BLaER1 (cell line): ENCODE results near the gene PDXK.
A peak's percentile ranks its signal among the peaks of the same experiment; 100 is the strongest.

Source experiments
- H3K27ac ChIP-seq: shearing (Covaris generic); formaldehyde crosslinking; 2 replicates; pipeline ENCODE4 v1.8.1; 2022
- H3K27me3 ChIP-seq: shearing (Covaris generic); formaldehyde crosslinking; 2 replicates; pipeline ENCODE4 v1.8.1; 2022
- H3K36me3 ChIP-seq: shearing (Covaris generic); formaldehyde crosslinking; 2 replicates; pipeline ENCODE4 v1.8.1; 2022
- H3K4me1 ChIP-seq: shearing (Covaris generic); formaldehyde crosslinking; 2 replicates; pipeline ENCODE4 v1.8.1; 2022
- H3K4me2 ChIP-seq: shearing (Covaris generic); formaldehyde crosslinking; 2 replicates; pipeline ENCODE4 v1.8.1; 2022
- H3K4me3 ChIP-seq: shearing (Covaris generic); formaldehyde crosslinking; 2 replicates; pipeline ENCODE4 v1.8.1; 2022
- H3K9ac ChIP-seq: shearing (Covaris generic); formaldehyde crosslinking; 2 replicates; pipeline ENCODE4 v1.8.1; 2022
- H3K9me3 ChIP-seq: shearing (Covaris generic); formaldehyde crosslinking; 2 replicates; pipeline ENCODE4 v1.8.1; 2022
- H4K20me1 ChIP-seq: shearing (Covaris generic); formaldehyde crosslinking; 2 replicates; pipeline ENCODE4 v1.8.1; 2022
- Cebpa-rat ChIP-seq: shearing (Covaris generic); IDR thresholded peaks from 2 replicates; pipeline ENCODE4 v1.8.1; 2022

The PDXK gene

GRCh38 chr21:43769325-43769958 lies 50.5 kb downstream of the PDXK start:
- Histone ChIP-seq H3K36me3 (peaks cover 22% of the 10 kb centered on the region), H3K4me2 (no peak overlapping the region), H3K9me3 (0 out of 2 replicates have a peak, but pooled peaks cover 8% of the 10 kb centered on the region), H4K20me1 (peaks cover 17% of the 10 kb centered on the region), H3K27ac (no peak overlapping the region), H3K9ac (no peak overlapping the region), H3K4me3 (no peak overlapping the region), H3K27me3 (no peaks in the 10 kb centered on the region), H3K4me1 (peaks cover 46% of the 10 kb centered on the region)
- TF ChIP-seq Cebpa-rat = no peak

DNA sequence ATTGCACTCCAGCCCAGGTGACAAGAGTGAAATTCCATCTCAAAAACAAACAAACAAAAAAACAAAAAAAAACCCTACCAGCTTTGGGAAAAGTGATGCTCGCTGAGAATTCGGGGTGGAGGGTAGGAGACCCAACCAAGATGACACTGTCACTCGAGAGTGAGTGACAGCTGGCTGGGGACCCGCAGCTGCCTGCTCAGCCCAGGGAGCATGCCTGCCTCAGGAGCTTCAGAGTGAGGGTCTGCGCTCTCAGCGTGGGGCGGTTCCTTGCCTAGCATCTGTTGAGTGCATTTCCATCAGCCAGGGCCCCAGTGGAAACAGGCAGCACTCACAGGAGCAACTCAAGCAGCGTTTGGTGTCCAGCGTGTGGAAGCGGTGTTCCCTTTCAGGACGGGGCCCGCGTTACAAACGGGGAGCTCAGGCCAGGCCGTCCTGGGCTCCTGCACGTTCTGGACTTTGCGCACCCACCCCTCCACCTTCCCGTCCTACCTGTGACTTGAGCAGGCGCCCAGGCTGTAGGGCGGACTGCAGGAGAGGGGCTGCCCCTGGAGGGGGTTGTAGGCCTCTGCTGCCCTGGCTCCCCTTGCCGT lies 51.2 kb downstream of the PDXK start:
- no peak overlapping the region for H3K9ac ChIP-seq
- H3K9me3 ChIP-seq = 0 out of 2 replicates have a peak, but pooled peaks cover 8% of the 10 kb centered on the region
- peaks cover 24% of the 10 kb centered on the region for H4K20me1 ChIP-seq
- H3K4me2 ChIP-seq = peak overlapping the region; percentile 90
- H3K4me3 ChIP-seq = no peak overlapping the region
- TF ChIP-seq Cebpa-rat = no peak
- H3K36me3 ChIP-seq = peaks cover 23% of the 10 kb centered on the region
- H3K27ac ChIP-seq = no peak overlapping the region
- peaks cover 52% of the 10 kb centered on the region for H3K4me1 ChIP-seq
- no peaks in the 10 kb centered on the region for H3K27me3 ChIP-seq

DNA sequence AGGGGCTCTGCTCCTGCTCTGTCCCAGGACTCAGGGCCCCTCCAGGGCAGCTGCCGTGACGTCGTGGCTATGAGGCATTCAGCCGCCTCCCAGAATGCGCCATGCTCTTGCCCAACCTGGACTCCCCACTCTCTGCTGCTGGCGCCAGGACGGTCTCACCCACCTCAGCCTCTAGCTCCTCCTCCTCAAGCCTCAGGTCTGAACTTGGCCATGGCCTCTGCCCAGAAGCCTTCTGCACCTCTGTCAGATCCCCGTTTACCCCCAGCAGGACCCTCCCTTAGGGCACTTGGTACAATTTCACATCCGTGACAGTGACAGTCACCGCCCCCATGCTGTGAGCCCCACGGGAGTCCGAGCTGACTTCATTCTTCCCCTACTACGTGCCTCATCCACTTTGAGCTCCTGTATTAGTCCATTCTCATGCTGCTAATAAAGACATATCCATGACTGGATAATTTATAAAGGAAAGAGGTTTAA lies 52.3 kb downstream of the PDXK start:
- peaks cover 58% of the 10 kb centered on the region for H3K4me1 ChIP-seq
- no peak for TF ChIP-seq Cebpa-rat

GRCh38 chr21:43771698-43772424 lies 52.9 kb downstream of the PDXK start:
- Histone ChIP-seq H3K36me3 (peaks cover 23% of the 10 kb centered on the region), H3K27ac (0 out of 2 replicates have a peak overlapping the region, but pooled peaks have one; percentile 49), H3K9me3 (0 out of 2 replicates have a peak, but pooled peaks cover 8% of the 10 kb centered on the region), H3K4me3 (no peak overlapping the region), H4K20me1 (peaks cover 32% of the 10 kb centered on the region), H3K4me2 (peak overlapping the region; percentile 90), H3K4me1 (peaks cover 58% of the 10 kb centered on the region), H3K9ac (no peak overlapping the region), H3K27me3 (no peaks in the 10 kb centered on the region)
- TF ChIP-seq Cebpa-rat = no peak

More for the DNA sequence above, 52.3 kb downstream of the PDXK start:
- Histone ChIP-seq H3K36me3 (peaks cover 23% of the 10 kb centered on the region), H3K4me3 (no peak overlapping the region), H3K27ac (peak overlapping the region; percentile 49), H3K27me3 (no peaks in the 10 kb centered on the region), H3K9me3 (0 out of 2 replicates have a peak, but pooled peaks cover 8% of the 10 kb centered on the region), H3K4me2 (peak overlapping the region; percentile 90), H4K20me1 (peaks cover 32% of the 10 kb centered on the region), H3K9ac (no peak overlapping the region)

DNA sequence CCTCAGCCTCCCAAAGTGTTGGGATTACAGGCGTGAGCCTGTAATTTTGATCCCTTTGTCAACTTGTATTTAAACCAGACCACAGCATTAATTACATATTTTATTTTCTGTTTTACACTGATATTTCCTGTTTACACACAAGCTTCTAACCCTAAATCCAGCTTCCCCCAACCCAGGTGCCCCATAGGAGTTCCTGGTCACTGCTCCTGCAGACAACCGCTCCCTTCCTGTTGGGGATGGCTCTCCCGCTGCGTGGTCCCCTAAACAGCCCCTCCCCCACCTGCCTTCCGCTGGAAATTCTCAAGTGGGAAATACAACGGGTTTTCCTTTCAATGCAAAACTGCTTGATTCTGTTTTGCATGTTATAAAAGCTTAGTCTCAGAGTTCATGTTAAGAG lies 53.5 kb downstream of the PDXK start:
- Histone ChIP-seq H3K36me3 (peaks cover 23% of the 10 kb centered on the region), H3K27me3 (no peaks in the 10 kb centered on the region), H4K20me1 (peaks cover 32% of the 10 kb centered on the region), H3K4me2 (peak overlapping the region; percentile 90), H3K9me3 (0 out of 2 replicates have a peak, but pooled peaks cover 8% of the 10 kb centered on the region), H3K9ac (no peak overlapping the region), H3K27ac (no peak overlapping the region), H3K4me1 (peaks cover 60% of the 10 kb centered on the region), H3K4me3 (no peak overlapping the region)
- no peak for TF ChIP-seq Cebpa-rat

DNA sequence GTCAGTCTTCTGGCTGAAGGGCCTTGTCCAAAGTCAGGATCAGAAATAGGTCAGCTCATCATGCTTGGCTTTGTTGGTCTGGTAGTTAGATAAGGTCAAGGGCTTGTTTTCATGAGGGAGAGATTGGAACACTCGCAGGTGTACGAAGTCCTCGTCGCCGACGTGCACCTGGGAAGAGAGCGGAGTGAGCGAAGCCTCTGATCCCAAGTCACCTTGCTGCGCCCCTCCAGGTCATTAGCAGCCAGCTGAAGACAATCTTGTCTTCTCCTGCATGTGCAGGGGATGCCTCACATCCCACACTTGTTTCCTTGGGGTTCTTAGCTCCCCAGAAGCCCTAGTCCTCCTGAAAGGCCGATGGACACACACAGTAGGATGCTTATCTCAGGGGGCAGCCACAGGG lies 55.2 kb downstream of the PDXK start:
- Histone ChIP-seq H3K36me3 (peaks cover 23% of the 10 kb centered on the region), H3K27me3 (no peaks in the 10 kb centered on the region), H3K4me2 (peak overlapping the region; percentile 90), H4K20me1 (peaks cover 32% of the 10 kb centered on the region), H3K27ac (0 out of 2 replicates have a peak overlapping the region, but pooled peaks have one; percentile 4), H3K9ac (no peak overlapping the region), H3K4me1 (peaks cover 77% of the 10 kb centered on the region), H3K4me3 (no peak overlapping the region), H3K9me3 (0 out of 2 replicates have a peak, but pooled peaks cover 8% of the 10 kb centered on the region)
- no peak for TF ChIP-seq Cebpa-rat

GRCh38 chr21:43775190-43775589 lies 56.3 kb downstream of the PDXK start:
- TF ChIP-seq Cebpa-rat = no peak
- Histone ChIP-seq H3K4me1 (peaks cover 82% of the 10 kb centered on the region), H3K9me3 (0 out of 2 replicates have a peak, but pooled peaks cover 8% of the 10 kb centered on the region), H3K4me3 (peak overlapping the region; percentile 96), H3K4me2 (peak overlapping the region; percentile 90), H3K36me3 (peaks cover 23% of the 10 kb centered on the region), H3K27ac (no peak overlapping the region), H3K27me3 (no peaks in the 10 kb centered on the region), H3K9ac (peak overlapping the region; percentile 89; the same call in 1 of the 2 replicates), H4K20me1 (peaks cover 32% of the 10 kb centered on the region)

DNA sequence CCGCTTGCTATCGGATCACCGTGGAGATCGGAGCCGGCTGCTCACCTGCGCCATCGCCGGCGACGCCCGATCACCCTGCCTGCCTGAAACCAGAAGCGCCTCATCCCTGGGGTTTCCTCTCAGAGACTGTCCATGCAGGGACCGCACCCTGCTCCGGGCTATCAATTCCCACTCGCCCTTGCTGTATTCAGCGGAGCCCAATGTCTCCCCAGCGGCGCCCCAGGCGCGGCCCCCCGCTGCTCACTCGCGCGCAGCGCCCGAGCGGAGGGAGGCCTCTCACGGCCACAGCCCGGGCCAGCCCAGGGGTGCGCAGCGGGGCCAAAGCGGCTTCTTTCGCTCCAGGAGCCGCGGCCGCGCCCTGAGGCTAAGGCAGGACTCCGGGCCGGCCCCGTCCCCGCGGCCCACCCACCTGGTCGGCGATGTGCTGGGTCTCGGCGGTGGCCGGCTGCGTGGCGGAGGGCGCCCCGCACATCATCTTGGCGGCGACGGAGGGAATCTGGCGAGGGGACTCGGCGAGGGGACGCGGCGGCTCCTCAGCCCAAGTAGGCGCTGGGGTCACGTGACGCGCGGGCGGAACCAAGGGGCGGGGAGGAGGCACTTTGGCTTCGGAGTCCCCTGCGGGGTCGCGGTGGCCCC lies 57.0 kb downstream of the PDXK start, which contains the start of gene CSTB:
Gene CSTB, minus strand, starts transcription at position 514 of the 636 bp plus-strand sequence. Its CDS starts 39 bp downstream, at position 475.
- Histone ChIP-seq H3K4me1 (peaks cover 75% of the 10 kb centered on the region), H3K27ac (peak within 1 kb of the TSS; percentile 90), H4K20me1 (peaks cover 32% of the 10 kb centered on the region), H3K4me3 (peak within 1 kb of the TSS; percentile 96), H3K36me3 (peaks cover 23% of the 10 kb centered on the region), H3K9me3 (0 out of 2 replicates have a peak, but pooled peaks cover 6% of the 10 kb centered on the region), H3K9ac (peak within 1 kb of the TSS; percentile 89), H3K4me2 (peak within 1 kb of the TSS; percentile 90), H3K27me3 (no peaks in the 10 kb centered on the region)
- TF ChIP-seq Cebpa-rat = no peak

GRCh38 chr21:43777953-43778352 lies 59.0 kb downstream of the PDXK start:
- no peaks in the 10 kb centered on the region for H3K27me3 ChIP-seq
- H3K4me3 ChIP-seq = no peak overlapping the region
- no peak for TF ChIP-seq Cebpa-rat
- no peaks in the 10 kb centered on the region for H3K9me3 ChIP-seq
- no peak overlapping the region for H3K27ac ChIP-seq
- peaks cover 16% of the 10 kb centered on the region for H3K36me3 ChIP-seq
- H4K20me1 ChIP-seq = peaks cover 29% of the 10 kb centered on the region
- H3K9ac ChIP-seq = no peak overlapping the region
- peaks cover 61% of the 10 kb centered on the region for H3K4me1 ChIP-seq
- H3K4me2 ChIP-seq = 0 out of 2 replicates have a peak overlapping the region, but pooled peaks have one; percentile 54
